ENCODE measurements around the gene CXorf38. TPM values are rescaled to one million over a fixed set of nuclear protein-coding genes. Genes with fewer than 3 reads are reported as not detected.

CXorf38 gene, protein sequence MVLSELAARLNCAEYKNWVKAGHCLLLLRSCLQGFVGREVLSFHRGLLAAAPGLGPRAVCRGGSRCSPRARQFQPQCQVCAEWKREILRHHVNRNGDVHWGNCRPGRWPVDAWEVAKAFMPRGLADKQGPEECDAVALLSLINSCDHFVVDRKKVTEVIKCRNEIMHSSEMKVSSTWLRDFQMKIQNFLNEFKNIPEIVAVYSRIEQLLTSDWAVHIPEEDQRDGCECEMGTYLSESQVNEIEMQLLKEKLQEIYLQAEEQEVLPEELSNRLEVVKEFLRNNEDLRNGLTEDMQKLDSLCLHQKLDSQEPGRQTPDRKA
- 10 to 100 TPM in 3 of 4 donors, 1 to 10 TPM in 1; 3.6 to 29.1 (median 21.7) TPM for total RNA-seq

DNA sequence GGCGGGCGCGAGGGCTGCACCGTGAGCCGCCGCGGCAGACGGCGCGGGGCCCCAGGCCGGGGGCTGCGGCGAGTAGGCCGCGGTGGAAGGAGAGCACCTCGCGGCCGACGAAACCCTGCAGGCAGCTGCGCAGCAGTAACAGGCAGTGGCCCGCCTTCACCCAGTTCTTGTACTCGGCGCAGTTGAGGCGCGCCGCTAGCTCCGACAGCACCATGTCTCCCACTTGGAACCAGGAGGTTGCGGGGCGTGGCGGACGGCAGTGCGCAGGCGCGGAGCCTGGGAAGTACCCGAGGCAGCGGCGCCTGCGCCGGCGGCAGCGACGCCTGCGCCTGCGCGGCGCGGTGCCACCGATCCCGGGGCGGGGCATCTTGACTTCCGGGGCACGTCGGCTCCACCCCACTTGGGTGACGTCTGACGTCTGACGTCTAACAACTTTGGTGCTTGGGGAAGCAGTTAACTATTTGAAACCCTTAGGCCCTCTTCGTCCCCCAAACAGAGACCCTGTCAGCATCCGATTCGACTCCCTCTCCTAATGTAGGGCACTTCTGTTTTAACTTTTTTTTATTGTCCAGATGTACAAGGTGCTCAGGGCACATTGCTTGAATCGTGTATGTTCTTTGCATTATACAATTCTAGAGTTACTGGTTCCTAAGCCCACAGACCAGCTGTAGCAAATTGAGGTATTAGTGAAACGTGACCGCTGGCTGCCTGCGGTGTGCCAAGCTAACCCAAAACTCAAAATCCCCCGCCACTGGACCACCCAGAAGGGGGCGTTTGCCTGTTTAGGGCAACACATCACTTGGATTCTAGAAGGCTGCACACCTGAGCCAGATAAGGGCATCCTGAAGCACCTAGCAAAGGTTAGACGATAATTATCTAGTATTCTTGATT, at the start of gene CXorf38:
Gene CXorf38, minus strand, starts transcription at position 255 of the 891 bp plus-strand sequence. Its CDS starts 41 bp downstream, at position 214.
- Histone ChIP-seq H3K4me1 (peaks cover 0 to 3% of the 10 kb centered on the region in 2 donors), H3K4me3 (peak within 1 kb of the TSS; percentile 53 to 94), H3K36me3 (no peaks in the 10 kb centered on the region), H3K27ac (peak within 1 kb of the TSS; percentile 82 to 83), H3K27me3 (no peaks in the 10 kb centered on the region), H3K9me3 (no peaks in the 10 kb centered on the region)
- intact Hi-C loops (cut with DNase I; ENCODE audit: low total_unique reads) = no loop called here
- peak; percentile 93 to 98 for DNase-seq
- TF ChIP-seq CTCF (IDR thresholded peaks at IDR 0.05) (no peak), POLR2A (IDR thresholded peaks at IDR 0.05) (peak; percentile 31 to 76)

GRCh38 chrX:40694802-40695201, 47.4 kb upstream of the CXorf38 start:
- H3K9me3 ChIP-seq = peaks cover 0 to 5% of the 10 kb centered on the region in 2 donors
- no peak for DNase-seq
- H3K4me3 ChIP-seq = no peak overlapping the region
- intact Hi-C loops (cut with DNase I; ENCODE audit: low total_unique reads) = no loop called here
- no peak for TF ChIP-seq POLR2A (IDR thresholded peaks at IDR 0.05)
- no peak for TF ChIP-seq CTCF (IDR thresholded peaks at IDR 0.05)
- H3K27me3 ChIP-seq = no peaks in the 10 kb centered on the region
- H3K27ac ChIP-seq = no peak overlapping the region
- H3K36me3 ChIP-seq = no peaks in the 10 kb centered on the region
- H3K4me1 ChIP-seq = no peaks in the 10 kb centered on the region

DNA sequence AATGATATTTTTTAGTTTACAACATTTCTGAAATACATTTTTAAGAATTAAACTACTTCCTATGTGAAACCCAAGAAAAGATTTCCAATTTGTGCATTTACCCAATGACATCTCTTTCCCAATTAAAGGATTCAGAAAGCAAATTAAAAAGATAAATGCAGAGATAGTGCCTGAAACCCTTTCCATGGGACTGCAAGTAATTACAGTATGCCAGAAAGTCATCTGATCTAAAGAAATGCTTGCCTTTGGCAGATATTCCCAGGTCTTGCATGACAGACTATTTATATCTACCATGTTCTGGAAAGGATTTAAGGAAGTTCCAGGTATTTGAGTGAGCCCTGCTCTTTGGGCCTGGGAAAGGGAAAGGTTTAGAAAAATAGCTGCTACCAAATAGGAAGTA, 41.6 kb upstream of the CXorf38 start:
- DNase-seq = no peak
- intact Hi-C loops (cut with DNase I; ENCODE audit: low total_unique reads) = no loop called here
- no peak overlapping the region for H3K27ac ChIP-seq
- H3K27me3 ChIP-seq = no peaks in the 10 kb centered on the region
- no peak overlapping the region for H3K4me3 ChIP-seq
- no peaks in the 10 kb centered on the region for H3K4me1 ChIP-seq
- no peaks in the 10 kb centered on the region for H3K36me3 ChIP-seq
- TF ChIP-seq POLR2A (IDR thresholded peaks at IDR 0.05) = no peak
- H3K9me3 ChIP-seq = no peaks in the 10 kb centered on the region

- no peak for DNase-seq
- Histone ChIP-seq H3K36me3 (no peaks in the 10 kb centered on the region), H3K27me3 (no peaks in the 10 kb centered on the region), H3K27ac (no peak overlapping the region), H3K4me3 (no peak overlapping the region), H3K9me3 (no peaks in the 10 kb centered on the region), H3K4me1 (no peaks in the 10 kb centered on the region)
- intact Hi-C loops (cut with DNase I; ENCODE audit: low total_unique reads) = no loop called here
- TF ChIP-seq CTCF (IDR thresholded peaks at IDR 0.05) (no peak), POLR2A (IDR thresholded peaks at IDR 0.05) (no peak)
These were observed 39.8 kb upstream of the CXorf38 start for GRCh38 chrX:40687169-40687568.

GRCh38 chrX:40685362-40685918, 38.1 kb upstream of the CXorf38 start:
- no peaks in the 10 kb centered on the region for H3K27me3 ChIP-seq
- intact Hi-C loops (cut with DNase I; ENCODE audit: low total_unique reads) = no loop called here
- DNase-seq = no peak
- no peaks in the 10 kb centered on the region for H3K9me3 ChIP-seq
- H3K4me1 ChIP-seq = no peaks in the 10 kb centered on the region
- H3K36me3 ChIP-seq = no peaks in the 10 kb centered on the region
- no peak overlapping the region for H3K4me3 ChIP-seq
- H3K27ac ChIP-seq = no peak overlapping the region
- no peak for TF ChIP-seq POLR2A (IDR thresholded peaks at IDR 0.05)

Measured in uterus (tissue), 4 donors.